ENCODE measurements around the gene ATG7.
"Not testable (repeated sequence)": the region's sequence is repeated elsewhere in the genome, so short reads cannot be mapped to it uniquely, and the experiment has no call there.

Gene ATG7

DNA sequence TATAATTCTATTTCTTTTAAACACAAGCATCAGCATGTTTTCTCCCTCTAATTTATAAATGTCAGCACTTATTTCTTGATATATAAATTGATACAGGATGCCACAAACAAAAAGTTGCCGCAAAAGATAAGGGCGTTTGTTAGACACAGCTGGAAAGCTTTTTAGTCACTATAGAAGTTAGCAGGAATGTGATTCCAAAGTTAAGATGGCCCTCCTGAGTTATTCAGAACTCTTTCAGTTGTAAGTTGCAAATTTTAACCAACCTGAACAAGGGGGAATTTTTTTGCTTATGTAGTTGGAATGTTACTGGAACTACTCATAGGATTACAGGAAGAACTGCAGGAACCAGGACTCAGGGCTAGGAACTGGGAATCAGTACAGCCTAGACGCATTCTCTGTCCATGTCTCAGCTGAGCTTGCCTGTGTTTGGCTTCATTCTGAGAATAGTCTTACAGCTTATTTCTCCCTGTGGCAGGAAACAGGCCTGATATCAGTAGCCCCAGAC, 205.3 kb downstream of the ATG7 start:
- DNase-seq, result peak; percentile 74

GRCh38 chr3:11478167-11478566, 206.0 kb downstream of the ATG7 start:
- DNase-seq, result no peak

DNA sequence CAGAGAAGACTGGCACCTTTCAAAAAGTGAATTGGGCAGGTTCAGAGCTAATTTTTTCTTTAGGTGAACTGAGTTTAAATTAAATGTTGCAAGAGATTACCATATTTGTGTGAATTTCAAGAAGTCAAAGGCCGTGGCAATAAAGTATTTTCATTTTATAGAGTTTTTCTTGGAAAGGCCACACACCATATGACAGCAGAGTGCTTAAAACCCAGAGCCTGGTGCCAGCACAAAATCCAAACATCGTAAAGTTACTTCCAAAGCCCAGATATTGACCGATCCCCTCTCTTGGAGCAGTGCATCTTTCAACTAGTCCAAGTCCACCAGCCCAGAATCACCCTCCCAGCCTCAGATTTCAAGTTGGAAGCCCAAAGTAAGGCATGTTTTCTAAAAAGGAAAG, 207.0 kb downstream of the ATG7 start:
- no peak for DNase-seq

DNA sequence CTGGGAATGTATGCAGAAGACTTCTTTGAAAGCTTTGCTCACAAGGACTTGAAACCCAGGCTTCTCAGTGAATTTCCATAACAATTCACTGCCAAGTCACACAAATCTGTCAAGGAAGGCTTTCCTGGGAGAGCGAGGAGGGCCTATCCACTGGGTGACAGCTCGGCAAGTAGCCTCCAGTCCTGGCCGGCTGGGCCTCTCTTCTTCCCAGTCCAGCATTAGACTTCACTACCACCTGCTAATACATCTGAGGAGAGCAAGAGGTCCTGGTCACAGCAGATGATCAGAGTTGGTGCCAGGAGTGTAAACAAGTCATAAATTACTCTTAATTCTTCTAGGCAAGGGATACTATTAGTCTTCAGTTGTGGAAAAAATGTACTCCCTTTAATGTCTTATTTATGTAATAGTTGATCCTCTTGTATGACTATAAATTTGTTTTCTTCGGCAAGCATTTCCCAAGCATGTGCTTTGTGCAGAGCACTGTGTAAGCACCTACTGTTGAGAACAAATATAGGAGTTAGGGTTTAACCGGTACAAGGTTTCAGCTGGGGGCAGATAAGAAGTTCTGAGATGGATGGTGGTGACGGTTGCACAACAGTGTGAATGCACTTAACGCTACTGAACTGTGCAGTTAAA, 208.6 kb downstream of the ATG7 start:
- no peak for DNase-seq

- no peak for DNase-seq
Observed at GRCh38 chr3:11481556-11481955, 209.4 kb downstream of the ATG7 start.

DNA sequence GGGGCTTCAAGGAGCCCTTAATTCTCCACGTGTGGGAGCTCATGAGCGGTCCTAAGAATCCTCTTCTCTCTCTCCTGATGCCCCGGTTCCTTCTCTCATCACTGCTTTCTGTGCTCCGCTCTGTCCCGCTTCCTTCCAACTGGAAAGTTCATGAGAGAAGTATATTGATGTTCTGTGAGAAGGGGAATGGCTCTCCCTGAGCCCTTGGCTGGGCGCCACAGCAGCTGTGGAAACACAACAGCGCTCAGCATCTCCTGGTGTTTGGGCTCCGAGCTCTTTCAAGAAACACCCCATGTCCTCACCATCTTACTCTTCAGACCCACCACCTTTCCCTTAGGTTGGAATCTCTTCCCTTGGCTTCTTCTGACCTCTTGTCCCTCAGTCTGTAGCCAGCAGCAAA, 209.8 kb downstream of the ATG7 start:
- no peak for DNase-seq

GRCh38 chr3:11488356-11488755, 216.2 kb downstream of the ATG7 start:
- DNase-seq, result not testable (repeated sequence)

- DNase-seq, result no peak
Observed at GRCh38 chr3:11494131-11494916, 222.1 kb downstream of the ATG7 start.

- peak; percentile 85 for DNase-seq
Observed at GRCh38 chr3:11495948-11496557, 223.9 kb downstream of the ATG7 start.

DNA sequence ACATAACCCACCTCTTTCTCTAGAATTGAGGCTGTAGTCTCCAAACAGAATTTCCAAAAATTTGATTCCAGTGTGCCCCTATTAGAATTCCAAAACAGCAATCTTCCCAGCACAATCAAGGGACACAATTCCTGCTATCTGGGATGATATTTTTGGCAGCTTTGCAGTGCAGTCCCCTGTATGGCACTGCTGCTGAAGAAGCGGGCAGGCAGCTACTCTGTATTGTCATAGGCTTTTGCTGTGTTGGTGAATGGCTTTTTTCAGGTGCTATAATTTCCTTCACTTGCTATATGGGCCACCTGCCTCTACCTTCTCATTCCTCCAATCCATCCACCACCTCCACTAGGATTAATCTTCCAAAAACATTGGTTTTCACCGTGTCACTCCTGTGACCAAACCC, 226.0 kb downstream of the ATG7 start:
- no peak for DNase-seq

DNA sequence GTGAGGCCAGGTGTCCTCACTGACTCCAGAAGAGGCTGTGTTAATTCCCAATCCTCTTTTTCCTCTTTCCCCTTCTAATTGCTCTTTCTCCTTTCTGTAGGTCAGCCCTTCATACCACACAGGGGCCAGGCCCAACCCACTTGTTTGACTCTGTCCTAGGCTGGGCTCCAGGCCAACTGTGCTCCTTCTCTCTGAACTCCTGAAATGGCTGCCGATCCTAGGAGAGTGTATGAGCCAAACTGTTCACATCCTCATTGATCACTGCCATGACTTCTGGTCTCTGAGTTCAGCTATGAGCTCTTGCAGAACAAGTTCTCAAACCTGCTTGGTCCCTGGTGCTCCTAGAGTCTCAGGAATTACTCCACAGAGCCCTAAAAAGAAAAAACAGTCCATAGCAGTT, 226.4 kb downstream of the ATG7 start:
- peak; percentile 53 for DNase-seq

DNA sequence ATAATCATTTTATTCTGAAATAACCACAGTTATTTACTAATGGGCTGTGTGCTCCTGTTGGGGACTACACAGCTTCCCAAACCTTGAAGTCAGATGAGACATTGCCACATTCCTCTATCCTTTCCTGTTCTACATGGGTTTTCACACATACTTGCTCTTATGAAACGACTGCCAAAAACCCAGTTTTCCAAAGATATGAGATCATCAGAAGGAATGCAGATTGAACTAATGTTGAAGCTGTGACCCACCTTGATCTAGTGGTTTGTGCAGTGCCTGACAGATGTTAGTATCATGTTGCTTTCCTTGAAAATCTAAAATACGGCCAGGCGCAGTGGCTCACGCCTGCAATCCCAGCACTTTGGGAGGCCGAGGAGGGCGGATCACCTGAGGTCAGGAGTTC, 226.9 kb downstream of the ATG7 start:
- DNase-seq, result peak; percentile 93

- DNase-seq, result not testable (repeated sequence)
Observed at GRCh38 chr3:11502413-11502812, 230.2 kb downstream of the ATG7 start.

DNA sequence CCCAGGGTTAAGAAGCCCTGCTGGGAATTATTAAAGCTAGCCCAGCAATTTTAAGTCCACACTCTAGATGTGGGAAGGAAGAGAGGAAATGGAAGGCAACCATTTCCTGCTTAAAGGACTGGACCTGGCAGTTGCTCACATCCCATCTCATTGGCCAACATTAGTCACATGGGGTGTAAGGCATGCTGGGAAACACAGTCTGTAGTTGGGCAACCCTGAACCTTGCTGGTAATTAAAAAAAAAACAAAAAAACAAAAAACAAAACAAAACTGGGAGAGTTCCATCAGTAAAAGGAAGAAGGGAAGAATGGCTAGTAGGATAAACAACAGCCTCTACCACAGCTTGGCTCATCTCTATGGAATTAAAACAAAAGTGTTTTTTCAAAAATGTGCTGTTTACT, 235.5 kb downstream of the ATG7 start:
- DNase-seq, result no peak

DNA sequence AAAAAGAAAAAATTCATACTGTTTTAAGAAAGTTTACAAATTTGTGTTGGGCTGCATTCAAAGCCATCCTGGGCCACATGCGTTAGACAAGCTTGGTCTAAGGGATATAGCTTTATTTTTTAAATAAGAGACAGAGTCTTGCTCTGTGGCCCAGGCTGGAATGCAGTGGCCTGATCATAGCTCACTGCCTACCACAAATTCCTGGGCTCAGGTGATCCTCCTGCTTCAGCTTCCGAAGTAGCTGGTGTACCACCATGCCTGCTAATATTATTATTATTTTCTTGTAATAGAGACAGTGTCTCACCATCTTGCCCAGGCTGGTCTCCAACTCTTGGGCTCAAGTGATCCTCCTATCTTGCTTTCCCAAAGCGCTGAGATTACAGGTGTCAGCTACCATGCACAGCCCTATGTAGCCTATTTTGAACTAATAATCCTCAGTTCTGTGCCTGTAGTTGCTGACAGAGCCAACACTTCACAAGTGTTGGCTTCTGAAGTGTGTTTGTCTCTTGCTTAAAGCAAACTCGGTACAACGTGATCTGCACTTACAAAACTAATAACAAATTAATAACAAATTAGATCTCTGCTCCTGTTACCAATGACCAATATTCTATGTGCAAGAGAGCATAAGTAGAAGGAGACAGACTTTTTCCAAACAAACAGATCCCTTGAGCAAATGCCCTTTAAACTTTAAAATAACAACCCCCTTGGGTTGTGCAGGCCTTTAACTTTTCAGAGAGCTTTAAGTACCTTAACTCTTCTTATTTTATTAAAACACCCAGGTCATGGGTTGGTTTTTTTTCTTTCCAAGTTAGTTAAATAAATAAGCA, 236.4 kb downstream of the ATG7 start:
- no peak for DNase-seq

- DNase-seq, result peak; percentile 47
Observed at GRCh38 chr3:11509173-11510000, 237.2 kb downstream of the ATG7 start.

- DNase-seq, result no peak
Observed at GRCh38 chr3:11510001-11510340, 237.8 kb downstream of the ATG7 start.

DNA sequence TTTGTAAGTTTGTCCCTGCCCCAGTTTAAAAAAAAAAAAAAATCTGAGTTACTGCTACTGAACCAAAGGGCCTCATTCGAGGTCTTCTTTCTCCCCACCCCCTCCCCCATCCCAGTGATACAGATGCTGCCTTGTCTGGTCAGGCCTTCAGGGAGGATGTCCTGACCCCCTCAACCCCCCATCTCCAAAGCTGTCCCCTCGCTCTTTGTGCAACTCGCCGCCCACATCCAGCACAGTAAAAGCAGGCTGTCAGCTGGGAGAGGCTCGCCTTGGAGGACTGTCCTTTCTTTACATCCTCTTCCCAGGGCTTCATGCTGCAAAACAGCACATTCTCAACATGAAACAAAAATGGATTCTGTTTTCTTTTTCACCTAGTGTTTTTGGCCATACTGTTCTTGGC, 238.2 kb downstream of the ATG7 start:
- DNase-seq, result no peak

GRCh38 chr3:11511606-11512005, 239.4 kb downstream of the ATG7 start:
- not testable (repeated sequence) for DNase-seq

GRCh38 chr3:11513125-11513816, 241.1 kb downstream of the ATG7 start:
- not testable (repeated sequence) for DNase-seq

DNA sequence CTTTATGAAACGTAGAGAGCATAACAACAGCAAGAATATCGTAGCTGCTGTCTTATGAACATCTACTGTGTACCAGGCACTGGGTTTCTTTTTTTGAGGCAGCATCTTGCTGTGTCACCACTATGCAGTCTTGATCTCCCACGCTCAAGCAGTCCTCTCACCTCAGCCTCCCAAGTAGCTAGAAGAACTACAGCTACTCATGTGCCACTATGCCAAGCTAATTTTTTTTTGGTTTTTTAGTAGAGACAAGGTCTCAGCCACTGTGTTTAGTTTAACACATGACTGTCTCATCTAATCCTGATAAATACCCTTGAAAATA, 241.6 kb downstream of the ATG7 start:
- no peak for DNase-seq

All from kidney glomerular epithelial cell (primary cell).